Thyroid gland (tissue), 4 donors: ENCODE results near the gene FLAD1. TPM values are rescaled to one million over a fixed set of nuclear protein-coding genes. Genes with fewer than 3 reads are reported as not detected.

Source experiments
- DNase-seq, 2 donors: peaks; one replicate each; pipeline ENCODE4 v3.0.0-alpha.2; 2019
- H3K27ac ChIP-seq, 3 donors: fragments of 200-600 bp; sonication (generic); 1 replicate in 2 of 3; 2 replicates in 1 of 3; pipeline ENCODE4 v1.5.1; 2016 to 2019; ENCODE audit warnings: mild to moderate bottlenecking in 1 of 3, moderate library complexity in 1 of 3
- H3K27me3 ChIP-seq: fragments of 200-600 bp; sonication (generic); one replicate; pipeline ENCODE4 v1.5.1; 2019
- H3K36me3 ChIP-seq, 2 donors: fragments of 200-600 bp; sonication (generic); one replicate each; pipeline ENCODE4 v1.5.1; 2016 to 2019
- H3K4me1 ChIP-seq, 2 donors: fragments of 200-600 bp; sonication (generic); one replicate each; pipeline ENCODE4 v1.5.1; 2017 to 2019
- H3K4me3 ChIP-seq, 3 donors: fragments of 200-600 bp; sonication (generic); replicated peaks in 1 of 3; 1 replicate in 2 of 3; 2 replicates in 1 of 3; pipeline ENCODE4 v1.5.1; 2016; ENCODE audit warnings: mild to moderate bottlenecking in 1 of 3
- H3K9me3 ChIP-seq: fragments of 200-600 bp; sonication (generic); one replicate; pipeline ENCODE4 v1.5.1; 2017
- POLR2A ChIP-seq, 2 donors: fragments of 450-650 bp; IDR thresholded peaks; one replicate each; pipeline ENCODE4 v1.6.1; 2017; ENCODE audit warnings: antibody characterized with exemption in 2 of 2, mild to moderate bottlenecking in 2 of 2, moderate library complexity in 1 of 2
- WGBS, 2 donors: methylation state at CpG; one replicate each; pipeline ENCODE4 v1.1.5; 2017; 5-methylcytosine and 5-hydroxymethylcytosine counted together
- intact Hi-C: fragments of 100-400 bp; cut with DNase I; formaldehyde crosslinking; loops from one replicate; pipeline ENCODE4 v1.15.1; 2023
- total RNA-seq, 4 donors: library from RNA; depleted of rRNA; stranded (reverse); fragments of >200 nt; gene quantifications; one replicate each; pipeline ENCODE4 v1.2.3, GENCODE V29; 2016
- TF ChIP-seq, protein P1 (sequence below), 6 experiments: fragments of 200-600 bp in 3 of 6; fragments of 450-650 bp in 3 of 6; sonication (generic) in 3 of 6; IDR thresholded peaks; one replicate each; pipeline ENCODE4 v1.5.1; 2016 to 2019; ENCODE audit warnings: antibody characterized with exemption in 6 of 6, mild to moderate bottlenecking in 2 of 6, inconsistent platforms in 1 of 6, moderate library complexity in 1 of 6

FLAD1 gene
- total RNA-seq, 4 donors from 2014 or later = 24.1 to 39.3 (median 31.1) TPM

GRCh38 chr1:155008015-155008941 is 25.1 kb downstream of the FLAD1 start:
- Histone ChIP-seq H3K4me1 (peaks cover 87 to 88% of the 10 kb centered on the region in 2 donors), H3K27ac (peak overlapping the region; percentile 83 to 99 (median 95)), H3K27me3 (no peaks in the 10 kb centered on the region), H3K9me3 (no peaks in the 10 kb centered on the region), H3K36me3 (no peaks in the 10 kb centered on the region), H3K4me3 (peak overlapping the region in 1 of 3 donors; percentile 14)
- TF ChIP-seq, protein P1, sequence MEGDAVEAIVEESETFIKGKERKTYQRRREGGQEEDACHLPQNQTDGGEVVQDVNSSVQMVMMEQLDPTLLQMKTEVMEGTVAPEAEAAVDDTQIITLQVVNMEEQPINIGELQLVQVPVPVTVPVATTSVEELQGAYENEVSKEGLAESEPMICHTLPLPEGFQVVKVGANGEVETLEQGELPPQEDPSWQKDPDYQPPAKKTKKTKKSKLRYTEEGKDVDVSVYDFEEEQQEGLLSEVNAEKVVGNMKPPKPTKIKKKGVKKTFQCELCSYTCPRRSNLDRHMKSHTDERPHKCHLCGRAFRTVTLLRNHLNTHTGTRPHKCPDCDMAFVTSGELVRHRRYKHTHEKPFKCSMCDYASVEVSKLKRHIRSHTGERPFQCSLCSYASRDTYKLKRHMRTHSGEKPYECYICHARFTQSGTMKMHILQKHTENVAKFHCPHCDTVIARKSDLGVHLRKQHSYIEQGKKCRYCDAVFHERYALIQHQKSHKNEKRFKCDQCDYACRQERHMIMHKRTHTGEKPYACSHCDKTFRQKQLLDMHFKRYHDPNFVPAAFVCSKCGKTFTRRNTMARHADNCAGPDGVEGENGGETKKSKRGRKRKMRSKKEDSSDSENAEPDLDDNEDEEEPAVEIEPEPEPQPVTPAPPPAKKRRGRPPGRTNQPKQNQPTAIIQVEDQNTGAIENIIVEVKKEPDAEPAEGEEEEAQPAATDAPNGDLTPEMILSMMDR (IDR thresholded peaks at IDR 0.05) = no peak
- TF ChIP-seq POLR2A (IDR thresholded peaks at IDR 0.05) = no peak
- 55 to 57% methylated on average over 7 to 13 of the region's 16 CpGs for WGBS, 2 donors
- intact Hi-C loops = no loop called here
- peak in 1 of 2 donors; percentile 46 for DNase-seq

DNA sequence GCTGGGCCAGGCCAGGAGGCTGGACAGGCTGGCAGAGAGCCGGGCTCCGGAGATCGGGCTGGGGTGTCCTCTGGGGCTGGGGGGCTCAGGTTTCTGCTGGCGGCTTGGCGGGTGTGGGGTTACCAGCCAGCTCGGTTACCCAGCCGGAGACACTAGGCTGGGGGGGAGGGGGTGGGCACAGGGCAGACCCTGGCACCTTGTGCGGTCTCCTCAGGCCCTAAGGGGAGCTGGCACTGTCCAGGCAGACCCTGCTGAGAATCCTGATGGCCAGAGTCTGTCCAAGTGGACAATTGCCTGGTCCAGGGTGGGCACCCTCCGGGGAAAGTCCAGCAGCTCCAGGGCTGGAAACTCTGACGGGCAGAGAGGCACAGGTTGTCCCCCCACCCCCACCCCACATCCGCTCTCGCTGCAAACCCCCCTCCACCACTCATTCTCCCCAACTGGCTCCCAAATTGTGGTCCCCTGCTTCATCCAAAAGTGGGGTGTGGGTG is 26.1 kb downstream of the FLAD1 start:
- no peak for TF ChIP-seq POLR2A (IDR thresholded peaks at IDR 0.05)
- TF ChIP-seq, protein P1 (IDR thresholded peaks at IDR 0.05) = no peak
- 61 to 83% methylated on average over 3 to 4 of the region's 12 CpGs for WGBS, 2 donors
- Histone ChIP-seq H3K4me3 (no peak overlapping the region), H3K27ac (peak overlapping the region; percentile 83 to 99 (median 95)), H3K9me3 (no peaks in the 10 kb centered on the region), H3K4me1 (peaks cover 82 to 91% of the 10 kb centered on the region in 2 donors), H3K27me3 (no peaks in the 10 kb centered on the region), H3K36me3 (peaks cover under 1 to 2% of the 10 kb centered on the region in 2 donors)
- intact Hi-C loops = no loop called here
- no peak for DNase-seq

DNA sequence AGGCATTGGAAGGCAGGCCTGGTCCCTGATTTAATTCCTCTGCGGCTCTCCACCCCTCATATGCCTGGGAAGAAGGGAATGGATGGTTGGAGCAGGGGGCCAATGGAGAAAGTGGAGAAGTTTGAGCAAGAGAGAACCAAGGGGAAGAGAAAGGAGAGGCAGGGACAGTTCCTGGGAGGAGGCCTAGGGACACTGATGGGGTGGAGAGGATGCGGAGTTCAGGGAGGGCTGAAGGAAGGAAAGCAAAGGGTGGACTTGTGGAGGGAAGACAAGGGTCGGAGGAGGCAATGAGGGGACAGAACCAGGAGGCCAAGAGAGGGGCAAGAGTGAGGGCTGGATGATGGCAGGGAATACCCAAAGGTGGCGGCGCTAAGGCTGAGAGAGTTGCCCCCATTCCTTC is 26.6 kb downstream of the FLAD1 start:
- peaks cover 77 to 86% of the 10 kb centered on the region in 2 donors for H3K4me1 ChIP-seq
- peaks cover 5 to 7% of the 10 kb centered on the region in 2 donors for H3K36me3 ChIP-seq
- intact Hi-C loops = no loop called here
- H3K27me3 ChIP-seq = no peaks in the 10 kb centered on the region
- H3K4me3 ChIP-seq = no peak overlapping the region
- TF ChIP-seq, protein P1 (IDR thresholded peaks at IDR 0.05) = no peak
- no peak for TF ChIP-seq POLR2A (IDR thresholded peaks at IDR 0.05)
- H3K9me3 ChIP-seq = no peaks in the 10 kb centered on the region
- WGBS, 2 donors = 89 to 90% methylated on average over 5 of the region's 5 CpGs
- DNase-seq = no peak
- peak overlapping the region in 2 of 3 donors; percentile 95 to 99 for H3K27ac ChIP-seq

GRCh38 chr1:155010211-155010918 is 27.2 kb downstream of the FLAD1 start:
- no peaks in the 10 kb centered on the region for H3K27me3 ChIP-seq
- TF ChIP-seq, protein P1 (IDR thresholded peaks at IDR 0.05) = no peak
- no peak for TF ChIP-seq POLR2A (IDR thresholded peaks at IDR 0.05)
- 59 to 67% methylated on average over 8 to 11 of the region's 11 CpGs for WGBS, 2 donors
- H3K27ac ChIP-seq = peak overlapping the region in 2 of 3 donors; percentile 58 to 63
- intact Hi-C loops = no loop called here
- H3K9me3 ChIP-seq = no peaks in the 10 kb centered on the region
- peaks cover 71 to 80% of the 10 kb centered on the region in 2 donors for H3K4me1 ChIP-seq
- DNase-seq = no peak
- H3K36me3 ChIP-seq = peaks cover 11 to 13% of the 10 kb centered on the region in 2 donors
- H3K4me3 ChIP-seq = no peak overlapping the region
